ENCODE results near the gene GREB1. TPM values are rescaled to one million over a fixed set of nuclear protein-coding genes. Genes with fewer than 3 reads are reported as not detected.

The GREB1 gene
- total and polyA plus RNA-seq, 2 of the 13 experiments (the other 11 are each of a cell fraction or from before 2014, with no cell fraction given) = 31.3 to 61.2 TPM

- TF ChIP-seq SRSF1 (optimal IDR thresholded peaks at IDR 0.05; ENCODE audit: low read depth, low read length) (no peak), NFE2 (CRISPR knock-in tag; IDR thresholded peaks at IDR 0.05) (no peak), KDM4B (CRISPR knock-in tag; IDR thresholded peaks at IDR 0.05) (0 out of 2 replicates have a peak, but pooled peaks have one; percentile 22), ZNF251 (CRISPR knock-in tag; IDR thresholded peaks at IDR 0.05) (no peak), ZSCAN5A (CRISPR knock-in tag; IDR thresholded peaks at IDR 0.05; ENCODE audit: borderline replicate concordance) (0 out of 2 replicates have a peak, but pooled peaks have one; percentile 35), ZNF142 (CRISPR knock-in tag; IDR thresholded peaks at IDR 0.05) (no peak), RARA (CRISPR knock-in tag; IDR thresholded peaks at IDR 0.05) (peak; percentile 37; the same call in 1 of the 2 replicates), PAXIP1 (CRISPR knock-in tag; conservative IDR thresholded peaks at IDR 0.05) (peak; percentile 82), UBTF (CRISPR knock-in tag; IDR thresholded peaks at IDR 0.05) (peak; percentile 17; the same call in 1 of the 2 replicates), BRF2 (CRISPR knock-in tag; IDR thresholded peaks at IDR 0.05) (0 out of 2 replicates have a peak, but pooled peaks have one; percentile 35), NPAS2 (CRISPR knock-in tag; IDR thresholded peaks at IDR 0.05; ENCODE audit: borderline replicate concordance) (no peak)
Measured at GRCh38 chr2:11582862-11583752, 49.3 kb downstream of the GREB1 start (continued).

Data from HepG2 (cell line).